ENCODE measurements around the gene DCAF12.

DCAF12 gene

GRCh38 chr9:34124926-34125325 lies 1.6 kb downstream of the DCAF12 start:
- no peak for DNase-seq

GRCh38 chr9:34124099-34124498 lies 2.4 kb downstream of the DCAF12 start:
- DNase-seq = no peak

DNA sequence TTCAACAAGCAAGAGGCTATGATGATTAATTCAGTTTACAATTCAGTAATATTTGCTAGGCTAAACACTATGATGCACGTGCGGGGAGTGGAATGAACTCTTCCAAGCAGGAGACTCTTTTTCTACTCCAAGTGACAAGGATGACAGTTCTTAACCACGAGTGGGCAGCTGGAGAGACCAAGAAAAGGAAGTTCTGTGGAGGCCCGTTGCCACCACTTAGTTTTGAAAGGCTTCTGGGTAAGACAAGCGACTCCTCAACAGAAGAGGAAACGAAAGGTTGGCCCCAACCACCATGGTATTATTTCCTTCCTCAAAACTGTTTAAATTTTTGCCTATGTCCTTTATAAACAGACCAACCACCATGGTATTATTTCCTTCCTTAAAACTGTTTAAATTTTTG lies 2.8 kb downstream of the DCAF12 start:
- DNase-seq = no peak

GRCh38 chr9:34121996-34122395 lies 4.5 kb downstream of the DCAF12 start:
- DNase-seq = no peak

- DNase-seq = no peak
Measured at GRCh38 chr9:34119713-34120112, 6.8 kb downstream of the DCAF12 start.

GRCh38 chr9:34114436-34114835 lies 12.1 kb downstream of the DCAF12 start:
- no peak for DNase-seq

DNA sequence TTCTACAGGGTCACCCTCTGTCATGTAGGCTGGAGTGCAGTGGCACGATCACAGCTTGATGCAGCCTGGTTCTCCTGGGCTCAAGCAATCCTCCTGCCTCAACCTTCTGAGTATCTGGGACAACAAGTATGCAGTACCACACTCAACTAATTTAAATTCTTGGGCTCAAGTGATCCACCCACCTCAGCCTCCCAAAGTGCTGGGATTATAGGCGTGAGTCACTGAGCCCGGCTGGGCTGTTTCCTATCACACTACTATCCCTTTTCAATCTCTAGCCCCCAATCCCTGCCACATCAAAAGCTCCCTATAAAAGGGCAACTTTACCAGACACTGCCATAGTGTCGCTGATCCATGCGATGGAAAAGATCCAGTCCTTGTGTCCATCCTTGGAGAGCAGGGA lies 20.4 kb downstream of the DCAF12 start:
- no peak for DNase-seq

DNA sequence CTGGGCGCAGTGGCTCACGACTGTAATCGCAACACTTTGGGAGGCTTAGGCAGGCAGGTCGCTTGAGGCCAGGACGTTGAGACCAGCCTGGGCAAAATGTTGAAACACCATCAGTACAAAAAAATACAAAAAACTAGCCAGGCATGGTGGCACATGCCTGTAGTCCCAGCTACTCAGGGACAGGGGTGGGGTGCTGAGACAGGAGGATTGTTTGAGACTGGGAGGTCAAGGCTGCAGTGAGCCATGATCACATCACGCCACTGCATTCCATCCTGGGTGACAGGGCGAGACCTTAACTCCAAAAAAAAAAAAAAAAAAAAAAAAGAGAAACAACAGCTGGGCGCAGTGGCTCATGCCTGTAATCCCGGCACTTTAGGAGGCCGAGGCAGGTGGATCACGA lies 23.7 kb downstream of the DCAF12 start:
- no peak for DNase-seq

GRCh38 chr9:34098307-34098706 lies 28.2 kb downstream of the DCAF12 start:
- DNase-seq = no peak

- DNase-seq = no peak
Measured at GRCh38 chr9:34097865-34098264, 28.6 kb downstream of the DCAF12 start.

- DNase-seq = no peak
Measured at GRCh38 chr9:34096751-34097150, 29.7 kb downstream of the DCAF12 start.

DNA sequence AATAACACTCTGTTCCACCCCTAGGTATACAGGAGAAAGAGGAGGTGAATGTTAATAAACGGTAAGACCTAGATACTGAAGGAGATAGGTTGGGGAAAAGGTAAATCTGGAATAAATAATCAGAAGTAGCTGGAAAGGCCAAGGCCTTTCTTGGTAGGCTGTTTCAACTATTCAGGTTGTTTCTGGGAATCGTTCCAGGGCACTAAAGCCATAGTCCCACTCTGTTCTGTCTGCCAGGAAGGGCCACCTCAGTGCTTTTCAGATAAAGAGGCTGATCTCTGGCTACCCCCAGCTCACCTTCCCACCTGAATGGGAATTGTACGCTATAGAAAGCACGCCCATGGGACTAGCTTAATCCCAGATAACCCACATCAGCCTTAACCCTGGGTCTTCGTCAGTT lies 32.9 kb downstream of the DCAF12 start:
- DNase-seq = no peak

DNA sequence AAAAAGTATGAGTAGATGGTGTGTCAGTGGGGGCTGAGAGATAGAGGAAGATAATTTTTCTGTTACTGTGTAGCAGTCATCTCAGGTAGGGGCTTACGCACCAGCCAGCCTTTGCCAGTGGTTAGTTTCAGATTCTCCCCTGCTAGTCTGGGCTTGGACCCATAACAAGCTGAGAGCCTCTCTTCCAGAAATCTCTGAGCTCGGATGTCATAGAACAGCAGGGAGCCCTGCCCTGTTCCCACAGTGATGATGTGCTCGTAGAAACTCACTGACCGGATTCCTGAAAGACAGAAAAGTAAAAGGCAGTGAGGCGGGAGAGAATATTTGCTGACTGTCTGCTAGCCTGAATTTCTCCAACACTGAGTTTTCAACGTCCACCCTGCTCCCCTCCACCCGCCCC lies 37.2 kb downstream of the DCAF12 start:
- DNase-seq = no peak

GRCh38 chr9:34087370-34087769 lies 39.1 kb downstream of the DCAF12 start:
- DNase-seq = no peak

DNA sequence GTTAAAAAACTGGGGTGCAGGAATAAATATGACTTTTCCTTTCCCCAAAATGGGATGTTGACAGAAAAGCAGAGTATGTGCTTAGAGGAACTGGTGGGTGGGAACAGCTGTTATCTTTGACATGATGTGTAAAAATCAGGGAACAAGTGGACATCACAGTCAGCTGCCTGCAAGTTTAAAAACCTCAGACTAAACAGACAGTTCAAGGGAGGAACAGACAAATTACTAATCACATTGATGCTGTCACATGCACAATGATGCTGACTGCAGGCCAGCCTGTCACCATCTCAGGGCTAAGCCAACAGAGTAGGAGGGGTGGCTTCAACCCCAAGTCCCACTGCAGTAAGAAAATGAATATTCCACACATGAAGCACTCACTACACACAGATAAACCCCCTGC lies 39.6 kb downstream of the DCAF12 start:
- no peak for DNase-seq

DNA sequence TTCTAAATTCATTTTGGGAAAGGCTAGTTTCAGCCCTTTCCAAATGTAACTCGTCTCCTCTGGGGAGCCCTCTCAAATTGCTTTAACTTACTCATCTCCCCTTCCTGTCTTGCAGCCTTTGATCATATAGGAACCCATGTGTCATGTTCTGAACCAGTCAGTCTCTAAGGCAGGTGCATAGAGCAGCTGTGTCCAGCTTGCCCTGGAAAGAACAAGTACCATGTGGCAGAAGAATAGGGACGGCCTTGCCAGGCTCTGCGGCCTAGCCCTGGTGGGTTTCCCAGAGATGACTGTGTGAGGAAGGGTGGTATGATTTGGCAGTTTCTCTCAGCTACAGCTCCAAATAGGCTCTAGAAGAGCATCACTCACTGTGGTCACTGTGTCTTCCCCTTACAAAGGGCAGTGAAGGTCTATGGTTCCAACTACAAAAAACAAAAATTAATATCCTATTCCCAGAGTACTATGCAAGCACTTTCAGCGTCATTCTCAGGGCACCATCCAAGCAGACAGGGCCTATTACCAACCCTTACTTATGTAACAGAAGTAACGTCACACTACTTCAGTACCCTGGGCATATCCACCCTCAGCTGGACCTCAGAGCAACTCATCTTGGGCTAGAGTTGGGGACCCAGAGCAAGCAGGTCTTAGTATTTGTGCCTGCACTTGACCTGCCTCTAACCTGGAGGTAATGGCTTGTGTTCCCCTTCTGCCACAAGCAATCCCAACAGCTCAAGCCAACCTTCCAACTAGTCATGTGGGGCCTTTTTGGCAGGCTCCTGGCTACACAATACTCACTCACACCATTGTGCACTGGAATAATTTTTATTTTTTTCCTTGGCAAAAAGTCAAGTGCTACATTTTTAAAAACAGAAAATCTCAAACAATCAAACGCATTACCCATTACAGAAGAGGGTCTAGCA lies 40.7 kb downstream of the DCAF12 start:
- no peak for DNase-seq

GRCh38 chr9:34084562-34084961 lies 41.9 kb downstream of the DCAF12 start:
- no peak for DNase-seq

GRCh38 chr9:34079181-34079580 lies 47.3 kb downstream of the DCAF12 start:
- no peak for DNase-seq

- no peak for DNase-seq
Measured at GRCh38 chr9:34072868-34073590, 53.5 kb downstream of the DCAF12 start.

- DNase-seq = no peak
Measured at GRCh38 chr9:34072410-34072809, 54.1 kb downstream of the DCAF12 start.

GRCh38 chr9:34070606-34071324 lies 55.7 kb downstream of the DCAF12 start:
- DNase-seq = no peak

GRCh38 chr9:34069831-34070230 lies 56.7 kb downstream of the DCAF12 start:
- DNase-seq = no peak

GRCh38 chr9:34065541-34065940 lies 61.0 kb downstream of the DCAF12 start:
- no peak for DNase-seq

DNA sequence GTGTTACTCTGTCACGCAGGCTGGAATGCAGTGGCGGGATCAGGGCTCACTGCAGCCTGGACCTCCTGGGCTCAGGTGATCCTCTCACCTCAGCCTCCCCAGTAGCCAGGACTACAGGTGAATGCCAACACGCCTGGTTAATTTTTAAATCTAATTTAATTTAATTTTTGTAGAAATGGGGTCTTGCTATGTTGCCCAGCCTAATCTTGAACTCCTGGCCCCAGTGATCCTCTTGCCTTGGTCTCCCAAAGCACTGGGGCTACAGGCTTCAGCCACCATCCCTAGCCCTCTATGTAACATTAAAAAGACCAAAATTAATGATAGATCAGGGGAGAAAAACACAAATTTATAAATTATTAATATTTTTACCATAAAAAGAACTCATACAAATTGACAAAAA lies 66.5 kb downstream of the DCAF12 start:
- DNase-seq = no peak
